ENCODE measurements around the gene KCNRG. TPM values are rescaled to one million over a fixed set of nuclear protein-coding genes. Genes with fewer than 3 reads are reported as not detected.

The KCNRG gene
- total and polyA plus RNA-seq, 9 of the 15 experiments (the other 6 are each of a cell fraction or from before 2014, with no cell fraction given), result 0.36 to 1.1 (median 0.53) TPM

DNA sequence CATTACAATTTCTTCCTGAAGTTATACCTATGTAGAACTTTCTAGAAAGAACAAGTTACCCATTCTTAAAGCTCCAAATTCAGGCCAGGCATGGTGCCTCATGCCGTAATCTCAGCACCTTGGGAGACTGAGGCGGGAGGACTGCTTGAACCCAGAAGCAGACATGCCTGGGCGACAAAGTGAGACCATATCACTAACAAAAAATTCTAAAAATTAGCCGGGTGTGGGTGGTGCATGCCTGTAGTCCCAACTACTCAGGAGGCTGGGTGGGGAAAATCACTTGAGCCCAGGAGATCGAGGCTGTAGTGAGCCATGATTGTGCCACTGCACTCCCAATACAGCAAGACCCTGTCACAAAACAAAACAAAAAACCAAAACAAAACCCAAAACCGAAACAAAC, 23.0 kb downstream of the KCNRG start:
- ATAC-seq (no peak; the same call in 2 of the 3 replicates), FAIRE-seq (no peak), DNase-seq (ENCODE audit: extremely low read depth in 1 of 4, low spot score in 3 of 4) (no peak)
- H3K4me2 ChIP-seq (ENCODE audit: insufficient read depth, low read length), result no peak overlapping the region
- in situ Hi-C loops (cut with MboI), result no loop called here
- no peaks in the 10 kb centered on the region for H3K9me1 ChIP-seq (ENCODE audit: control insufficient read depth, insufficient read depth, low read length)
- no peak overlapping the region for H3K27ac ChIP-seq (ENCODE audit: extremely low read depth, low read depth, low read length)
- WGBS (ENCODE audit: insufficient coverage, low coverage, missing lambda C conversion rate), result 92% methylated on average over 6 of the region's 6 CpGs
- no peaks in the 10 kb centered on the region for H3K27me3 ChIP-seq (ENCODE audit: control insufficient read depth in 2 of 2, insufficient read depth in 2 of 2, low read length in 2 of 2)
- no peak overlapping the region for H3K4me3 ChIP-seq
- H3K4me1 ChIP-seq (replicated peaks in 1 of 2; ENCODE audit: control insufficient read depth in 2 of 2, insufficient read depth in 2 of 2, low read length in 2 of 2), result no peaks in the 10 kb centered on the region; a peak in 1 of 5 replicates
- ChIA-PET CTCF (ENCODE audit: low intra/inter-chr PET ratio) (no interaction called here), POLR2A (interaction anchor here (0.6 to 1.5 kb wide), 3 partner anchors 10 to 270 kb away, joined by 3 to 6 read pairs (median 3); no protein-coding TSS in a partner anchor)
- no peak overlapping the region for H2AFZ ChIP-seq (ENCODE audit: low read depth, low read length)
- intact Hi-C loops (cut with micrococcal nuclease), result no loop called here
- BruUV-seq (replicated peaks), result no TSS peak
- no peaks in the 10 kb centered on the region for H3K9me3 ChIP-seq (replicated peaks; ENCODE audit: control insufficient read depth, insufficient read depth, low read depth, low read length)
- peaks cover 30% of the 10 kb centered on the region; the same call in 2 of the 3 replicates for H3K36me3 ChIP-seq (ENCODE audit: control insufficient read depth, insufficient read depth, low read length)
- no peak overlapping the region for H3K9ac ChIP-seq (ENCODE audit: insufficient read depth in 1 of 2, low read depth in 2 of 2, low read length in 2 of 2)
- no peaks in the 10 kb centered on the region for H3K79me2 ChIP-seq (ENCODE audit: control insufficient read depth, insufficient read depth, low read length)
- H4K20me1 ChIP-seq (replicated peaks; ENCODE audit: control insufficient read depth, insufficient read depth, low read length), result no peaks in the 10 kb centered on the region
- TF ChIP-seq ZNF232 (CRISPR knock-in tag; IDR thresholded peaks at IDR 0.05) (no peak), XRCC3 (IDR thresholded peaks at IDR 0.05) (no peak), KLF13 (tag; IDR thresholded peaks at IDR 0.05; ENCODE audit: borderline replicate concordance, low read depth) (no peak), GATAD2B (IDR thresholded peaks at IDR 0.05; ENCODE audit: borderline replicate concordance) (no peak), HNRNPUL1 (IDR thresholded peaks at IDR 0.05; ENCODE audit: low read length) (no peak), BHLHE40 (IDR thresholded peaks at IDR 0.05; ENCODE audit: low read length) (no peak), NCOA6 (IDR thresholded peaks at IDR 0.05) (no peak), CTCFL (IDR thresholded peaks at IDR 0.05; ENCODE audit: borderline replicate concordance, insufficient read depth, low read depth, low read length, poor library complexity, severe bottlenecking) (no peak), E2F6 (IDR thresholded peaks at IDR 0.05; ENCODE audit: borderline replicate concordance in 1 of 2, extremely low read depth in 1 of 2, insufficient read depth in 1 of 2, insufficient read length in 1 of 2, low read depth in 1 of 2, low read length in 1 of 2, poor library complexity in 1 of 2, severe bottlenecking in 1 of 2) (no peak), ZNF384 (IDR thresholded peaks at IDR 0.05; ENCODE audit: low read depth, low read length) (no peak), FUS (optimal IDR thresholded peaks at IDR 0.05; ENCODE audit: low read depth, low read length) (no peak), HDAC1 (IDR thresholded peaks at IDR 0.05) (no peak), KDM1A (IDR thresholded peaks at IDR 0.05) (no peak), MEF2A (IDR thresholded peaks at IDR 0.05; ENCODE audit: control insufficient read depth, low read depth, low read length) (no peak)
- TF ChIP-seq, protein P1, sequence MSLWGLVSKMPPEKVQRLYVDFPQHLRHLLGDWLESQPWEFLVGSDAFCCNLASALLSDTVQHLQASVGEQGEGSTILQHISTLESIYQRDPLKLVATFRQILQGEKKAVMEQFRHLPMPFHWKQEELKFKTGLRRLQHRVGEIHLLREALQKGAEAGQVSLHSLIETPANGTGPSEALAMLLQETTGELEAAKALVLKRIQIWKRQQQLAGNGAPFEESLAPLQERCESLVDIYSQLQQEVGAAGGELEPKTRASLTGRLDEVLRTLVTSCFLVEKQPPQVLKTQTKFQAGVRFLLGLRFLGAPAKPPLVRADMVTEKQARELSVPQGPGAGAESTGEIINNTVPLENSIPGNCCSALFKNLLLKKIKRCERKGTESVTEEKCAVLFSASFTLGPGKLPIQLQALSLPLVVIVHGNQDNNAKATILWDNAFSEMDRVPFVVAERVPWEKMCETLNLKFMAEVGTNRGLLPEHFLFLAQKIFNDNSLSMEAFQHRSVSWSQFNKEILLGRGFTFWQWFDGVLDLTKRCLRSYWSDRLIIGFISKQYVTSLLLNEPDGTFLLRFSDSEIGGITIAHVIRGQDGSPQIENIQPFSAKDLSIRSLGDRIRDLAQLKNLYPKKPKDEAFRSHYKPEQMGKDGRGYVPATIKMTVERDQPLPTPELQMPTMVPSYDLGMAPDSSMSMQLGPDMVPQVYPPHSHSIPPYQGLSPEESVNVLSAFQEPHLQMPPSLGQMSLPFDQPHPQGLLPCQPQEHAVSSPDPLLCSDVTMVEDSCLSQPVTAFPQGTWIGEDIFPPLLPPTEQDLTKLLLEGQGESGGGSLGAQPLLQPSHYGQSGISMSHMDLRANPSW (CRISPR knock-in tag; IDR thresholded peaks at IDR 0.05), result no peak
- TF ChIP-seq, protein P2, sequence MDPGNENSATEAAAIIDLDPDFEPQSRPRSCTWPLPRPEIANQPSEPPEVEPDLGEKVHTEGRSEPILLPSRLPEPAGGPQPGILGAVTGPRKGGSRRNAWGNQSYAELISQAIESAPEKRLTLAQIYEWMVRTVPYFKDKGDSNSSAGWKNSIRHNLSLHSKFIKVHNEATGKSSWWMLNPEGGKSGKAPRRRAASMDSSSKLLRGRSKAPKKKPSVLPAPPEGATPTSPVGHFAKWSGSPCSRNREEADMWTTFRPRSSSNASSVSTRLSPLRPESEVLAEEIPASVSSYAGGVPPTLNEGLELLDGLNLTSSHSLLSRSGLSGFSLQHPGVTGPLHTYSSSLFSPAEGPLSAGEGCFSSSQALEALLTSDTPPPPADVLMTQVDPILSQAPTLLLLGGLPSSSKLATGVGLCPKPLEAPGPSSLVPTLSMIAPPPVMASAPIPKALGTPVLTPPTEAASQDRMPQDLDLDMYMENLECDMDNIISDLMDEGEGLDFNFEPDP (CRISPR knock-in tag; IDR thresholded peaks at IDR 0.05), result no peak
